HepG2 (cell line): ENCODE results near the gene TAAR1. TPM values are rescaled to one million over a fixed set of nuclear protein-coding genes. Genes with fewer than 3 reads are reported as not detected.
A peak's percentile ranks its signal among the peaks of the same experiment; 100 is the strongest.
"Not testable (repeated sequence)": the region's sequence is repeated elsewhere in the genome, so short reads cannot be mapped to it uniquely, and the experiment has no call there.

Experiments used
- ATAC-seq: fragments of 200-7000 bp; cut with Tn5 transposase; 3 replicates; pipeline ENCODE4 v1.9.1; 2020; ENCODE audit warnings: mild to moderate bottlenecking, moderate library complexity
- BruUV-seq: library from RNA; stranded (reverse); fragments of 400-500 nt; replicated peaks from 2 replicates; lab custom pipeline; 2021; lab: Mats Ljungman, UMichigan
- CTCF ChIA-PET: fragments of 300-600 bp; formaldehyde crosslinking; extraction: SDS; loops from one replicate; lab custom pipeline; 2021; ENCODE audit warnings: low total read pairs, inconsistent platforms, low intra/inter-chr PET ratio; lab: Yijun Ruan, JAX
- POLR2A ChIA-PET: fragments of 350-600 bp; sonication (Branson Sonifier 250); formaldehyde crosslinking; loops from one replicate; lab custom pipeline; 2020; ENCODE audit warnings: antibody characterized with exemption, inconsistent platforms; lab: Yijun Ruan, JAX
- DNase-seq: peaks from one replicate; pipeline ENCODE4 v3.0.0-alpha.2; 2015; ENCODE audit warnings: low spot score
- FAIRE-seq: peaks from 3 replicates; lab custom pipeline; 2011; peaks lifted over from hg19 to GRCh38; lab: Jason Lieb, UNC
- H2AFZ ChIP-seq: one replicate; pipeline ENCODE4 v1.6.1; 2011; ENCODE audit warnings: low read length, inconsistent platforms
- H3K27ac ChIP-seq: fragments of 300-600 bp; 3 replicates; pipeline ENCODE4 v1.8.0; 2011; ENCODE audit warnings: mixed run types, mild to moderate bottlenecking, mixed read lengths, low read length, inconsistent platforms; ENCODE audit not compliant: insufficient read depth; ENCODE audit errors: extremely low read length
- H3K27me3 ChIP-seq, 2 experiments: fragments of 200-600 bp in 1 of 2; 2 replicates in 1 of 2; 3 replicates in 1 of 2; pipeline versions ENCODE4 v1.6.0 to v1.8.0; 2011; ENCODE audit warnings: low read length in 2 of 2, mild to moderate bottlenecking in 2 of 2, moderate library complexity in 2 of 2, inconsistent platforms in 1 of 2; ENCODE audit not compliant: insufficient read depth in 2 of 2, control insufficient read depth in 1 of 2
- H3K36me3 ChIP-seq, 2 experiments: fragments of 200-600 bp in 1 of 2; replicated peaks in 1 of 2; 2 replicates in 1 of 2; 3 replicates in 1 of 2; pipeline versions ENCODE4 v1.5.1 to v1.8.0; 2011; ENCODE audit warnings: low read length in 2 of 2, inconsistent platforms in 1 of 2; ENCODE audit not compliant: insufficient read depth in 2 of 2, control insufficient read depth in 1 of 2
- H3K4me1 ChIP-seq: 2 replicates; pipeline ENCODE4 v1.5.1; 2012; ENCODE audit warnings: low read length, inconsistent platforms; ENCODE audit not compliant: insufficient read depth
- H3K4me2 ChIP-seq: 2 replicates; pipeline ENCODE4 v1.6.0; 2011; ENCODE audit warnings: low read depth, low read length, inconsistent platforms
- H3K4me3 ChIP-seq, 3 experiments: fragments of 200-600 bp in 1 of 3; sonication (generic), shearing (Covaris generic) in 1 of 3; replicated peaks in 1 of 3; 2 replicates each; pipeline ENCODE4 v1.5.1; 2011 to 2016; ENCODE audit warnings: low read length in 3 of 3, inconsistent platforms in 2 of 3, low read depth in 2 of 3, mild to moderate bottlenecking in 2 of 3, control low read depth in 1 of 3, mixed read lengths in 1 of 3; ENCODE audit not compliant: insufficient read depth in 1 of 3
- H3K79me2 ChIP-seq: one replicate; pipeline ENCODE4 v1.6.1; 2011; ENCODE audit warnings: low read length, inconsistent platforms; ENCODE audit not compliant: insufficient read depth
- H3K9ac ChIP-seq: 2 replicates; pipeline ENCODE4 v1.6.0; 2011; ENCODE audit warnings: mild to moderate bottlenecking, low read depth, low read length, inconsistent platforms; ENCODE audit not compliant: insufficient read depth
- H3K9me3 ChIP-seq: 2 replicates; pipeline ENCODE4 v1.5.1; 2012; ENCODE audit warnings: mild to moderate bottlenecking, low read length
- H4K20me1 ChIP-seq: 2 replicates; pipeline ENCODE4 v1.6.0; 2011; ENCODE audit warnings: inconsistent platforms, mild to moderate bottlenecking, low read length, moderate library complexity; ENCODE audit not compliant: insufficient read depth
- ARNTL ChIP-seq: sonication (generic); formaldehyde crosslinking; IDR thresholded peaks from 2 replicates; pipeline ENCODE4 v1.4.0; 2020; ENCODE audit warnings: mild to moderate bottlenecking, missing genetic modification reagents
- FIP1L1 ChIP-seq: fragments of 200-400 bp; formaldehyde crosslinking; IDR thresholded peaks from 2 replicates; pipeline ENCODE4 v1.6.1; 2018; ENCODE audit warnings: low read depth, mild to moderate bottlenecking, low read length, moderate library complexity, borderline replicate concordance; ENCODE audit not compliant: insufficient read depth
- FOXA3 ChIP-seq: IDR thresholded peaks from 2 replicates; pipeline ENCODE4 v1.6.1; 2016; ENCODE audit warnings: missing genetic modification reagents, missing compliant biosample characterization
- HNRNPK ChIP-seq: fragments of 200-400 bp; formaldehyde crosslinking; IDR thresholded peaks from 2 replicates; pipeline ENCODE4 v1.6.1; 2018; ENCODE audit warnings: low read length, low read depth, moderate library complexity, mild to moderate bottlenecking; ENCODE audit not compliant: poor library complexity, severe bottlenecking
- PCBP1 ChIP-seq: fragments of 200-400 bp; formaldehyde crosslinking; IDR thresholded peaks from 2 replicates; pipeline ENCODE4 v1.6.1; 2017; ENCODE audit warnings: mild to moderate bottlenecking, low read depth, low read length, borderline replicate concordance
- PCBP2 ChIP-seq: fragments of 200-400 bp; formaldehyde crosslinking; optimal IDR thresholded peaks from 2 replicates; pipeline ENCODE3; 2018; ENCODE audit warnings: low read length, low read depth; ENCODE audit not compliant: poor library complexity, severe bottlenecking
- ZNF547 ChIP-seq: sonication (generic); formaldehyde crosslinking; IDR thresholded peaks from 2 replicates; pipeline ENCODE4 v1.5.1; 2020; ENCODE audit warnings: mild to moderate bottlenecking, missing genetic modification reagents
- ZNF775 ChIP-seq: sonication (generic); formaldehyde crosslinking; IDR thresholded peaks from 2 replicates; pipeline ENCODE4 v1.4.0; 2020; ENCODE audit warnings: missing genetic modification reagents, mild to moderate bottlenecking, moderate library complexity, borderline replicate concordance
- WGBS: methylation state at CpG from one replicate; pipeline ENCODE4 v1.1.6; 2017; ENCODE audit warnings: low lambda C conversion rate; 5-methylcytosine and 5-hydroxymethylcytosine counted together
- in situ Hi-C: cut with HindIII; loops from 2 replicates; pipeline ENCODE4 v1.10.0; 2017; ENCODE audit warnings: low pct_unique_long_range_greater_than_20kb; ENCODE audit not compliant: extremely low pct_ligation_motif_present
- intact Hi-C: fragments of 100-400 bp; cut with micrococcal nuclease; formaldehyde crosslinking; loops from one replicate; pipeline ENCODE4 v1.10.0; 2022; ENCODE audit not compliant: unreplicated experiment
- polyA plus RNA-seq, 8 experiments: library from polyadenylated mRNA; depleted of rRNA in 3 of 8; stranded (reverse) in 7 of 8; unstranded in 1 of 8; fragments of >200 nt; fragmentation: Illumina TruSeq in 4 of 8; extraction: Trizol in 4 of 8; gene quantifications; 2 replicates each; pipeline versions ENCODE4 v1.2.1 to v1.2.3, GENCODE V29; 2011 to 2016; ENCODE audit warnings: low read depth in 4 of 8, missing spikeins in 1 of 8, mixed read lengths in 1 of 8; ENCODE audit not compliant: insufficient read depth in 1 of 8
- total RNA-seq, 5 experiments: library from RNA; depleted of rRNA; stranded (reverse); fragments of >200 nt; fragmentation: Illumina TruSeq; extraction: Trizol; gene quantifications; 2 replicates each; pipeline ENCODE4 v1.2.3, GENCODE V29; 2016; ENCODE audit warnings: low read depth in 1 of 5

Gene TAAR1
- total and polyA plus RNA-seq, 2 of the 13 experiments (the other 11 are each of a cell fraction or from before 2014, with no cell fraction given) = not detected

DNA sequence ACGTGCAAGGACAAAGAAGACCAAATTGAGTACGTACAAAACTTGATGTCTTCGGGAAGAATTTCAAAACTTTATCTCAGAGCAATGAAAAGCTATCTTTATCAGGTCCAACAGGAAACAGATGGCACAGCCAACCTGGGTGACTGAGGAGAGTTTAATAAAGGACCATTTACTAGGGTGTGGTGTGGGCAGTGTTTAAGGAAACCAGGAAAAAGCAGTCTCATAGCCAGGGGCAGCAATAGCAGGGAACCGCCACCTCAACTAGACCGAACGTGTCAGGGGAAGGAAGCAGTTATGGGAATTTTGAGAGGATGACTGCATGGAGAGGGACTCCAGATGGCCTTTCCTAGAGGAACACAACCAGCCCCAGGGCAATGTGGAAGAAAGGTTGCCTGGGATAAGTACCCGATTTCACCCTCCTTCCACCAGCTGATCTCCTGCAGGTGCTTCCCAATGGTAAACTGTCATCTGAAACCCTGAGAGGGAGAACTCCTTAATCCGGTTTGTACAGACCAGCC lies 54.3 kb downstream of the TAAR1 start:
- ChIA-PET CTCF (no interaction called here), POLR2A (no interaction called here)
- Histone ChIP-seq H3K27me3 (no peaks in the 10 kb centered on the region), H3K36me3 (no peaks in the 10 kb centered on the region), H3K9ac (no peak overlapping the region), H4K20me1 (no peaks in the 10 kb centered on the region), H3K9me3 (no peaks in the 10 kb centered on the region), H3K4me3 (no peak overlapping the region), H3K27ac (no peak overlapping the region), H3K4me1 (peaks cover 8% of the 10 kb centered on the region), H2AFZ (no peak overlapping the region)
- FAIRE-seq (no peak), DNase-seq (no peak), ATAC-seq (no peak)
- WGBS = 65% methylated on average over 8 of the region's 8 CpGs
- intact Hi-C loops (no loop called here), in situ Hi-C loops (no loop called here)
- no TSS peak for BruUV-seq
- TF ChIP-seq FIP1L1 (no peak), ZNF775 (CRISPR knock-in tag) (no peak), ARNTL (no peak), FOXA3 (CRISPR knock-in tag) (no peak), ZNF547 (CRISPR knock-in tag) (no peak)
- TF ChIP-seq, all 625 proteins: peak for 0
- Histone ChIP-seq H3K79me2 (no peaks in the 10 kb centered on the region), H3K4me2 (no peak overlapping the region)

DNA sequence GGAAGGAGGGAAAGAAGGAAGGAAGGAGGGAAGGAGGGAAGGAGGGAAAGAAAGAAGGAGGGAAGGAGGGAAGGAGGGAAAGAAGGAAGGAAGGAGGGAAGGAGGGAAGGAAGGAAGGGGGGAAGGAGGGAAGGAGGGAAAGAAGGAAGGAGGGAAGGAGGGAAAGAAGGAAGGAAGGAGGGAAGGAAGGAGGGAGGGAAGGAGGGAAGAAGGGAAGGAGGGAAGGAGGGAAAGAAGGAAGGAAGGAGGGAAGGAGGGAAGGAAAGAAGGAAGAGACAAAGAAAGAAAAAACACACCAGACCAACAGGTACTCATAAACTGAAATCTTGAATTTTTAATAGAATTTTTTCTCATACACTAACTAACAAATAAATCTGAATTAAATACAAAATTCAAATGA lies 58.1 kb downstream of the TAAR1 start:
- H3K4me1 ChIP-seq, H3K79me2 ChIP-seq, ATAC-seq, FAIRE-seq, H3K27me3 ChIP-seq, H3K4me3 ChIP-seq, in situ Hi-C loops, H3K36me3 ChIP-seq, CTCF ChIA-PET, BruUV-seq, H3K27ac ChIP-seq, DNase-seq, intact Hi-C loops, H3K9me3 ChIP-seq, H4K20me1 ChIP-seq, H3K9ac ChIP-seq, POLR2A ChIA-PET, H3K4me2 ChIP-seq, H2AFZ ChIP-seq: not testable (repeated sequence)
- TF ChIP-seq PCBP1 (peak; percentile 94; the same call in 1 of the 2 replicates), HNRNPK (peak; percentile 58), PCBP2 (peak; percentile 87)
